Measurements from ENCODE around the gene HOXB3. TPM values are rescaled to one million over a fixed set of nuclear protein-coding genes. Genes with fewer than 3 reads are reported as not detected.
A peak's percentile ranks its signal among the peaks of the same experiment; 100 is the strongest.

HOXB3 gene
- total RNA-seq, 1 donor from 2014 or later: not detected

DNA sequence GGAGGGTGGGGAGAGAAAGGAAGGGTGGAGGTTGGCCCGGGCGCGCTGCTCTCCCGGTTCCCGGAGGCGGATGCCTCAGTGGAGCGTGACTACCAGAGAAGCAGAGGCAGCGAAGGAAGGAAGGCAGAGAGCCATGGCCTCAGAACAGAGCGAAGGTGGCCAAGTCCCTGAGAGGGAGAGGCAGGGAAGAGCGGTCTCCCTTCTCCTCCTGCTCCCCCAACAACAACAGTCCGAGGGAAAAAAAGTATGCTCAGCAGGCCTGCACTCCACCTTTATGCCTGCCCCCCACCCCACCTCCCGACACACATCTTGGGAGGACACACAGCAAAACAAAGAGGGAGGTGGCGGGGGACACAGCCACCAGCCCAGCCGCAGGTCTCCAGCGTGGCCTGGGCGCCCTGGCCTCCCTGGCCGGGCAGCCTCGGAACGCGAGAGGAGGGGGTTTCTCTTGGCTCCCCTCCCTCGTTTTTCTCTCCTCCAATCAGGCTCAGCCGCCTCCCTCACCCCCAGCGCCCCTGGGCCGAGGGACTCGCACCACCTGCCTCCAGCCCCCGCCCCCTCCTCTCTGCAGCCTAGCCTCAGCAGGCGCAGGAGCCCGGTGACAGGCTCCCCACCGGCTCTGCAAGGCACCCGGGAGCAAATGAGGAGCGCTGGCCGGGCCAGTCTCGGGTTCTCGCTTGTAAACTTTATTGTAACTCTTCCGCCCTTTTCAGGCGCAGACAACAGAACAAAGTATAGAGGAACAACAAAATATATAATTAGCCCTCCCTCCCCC, 21.8 kb upstream of the HOXB3 start:
- FAIRE-seq (no peak), DNase-seq (ENCODE audit: low read depth) (no peak)
- Histone ChIP-seq H2AFZ (ENCODE audit: low read depth, low read length) (no peak overlapping the region), H3K4me2 (ENCODE audit: low read length) (no peak overlapping the region), H3K36me3 (ENCODE audit: insufficient read depth, low read length) (no peaks in the 10 kb centered on the region), H3K9me3 (ENCODE audit: insufficient read depth, low read depth, low read length) (peaks cover 3% of the 10 kb centered on the region), H3K27me3 (ENCODE audit: insufficient read depth, low read length) (peaks cover 85% of the 10 kb centered on the region), H3K9ac (ENCODE audit: low read length) (no peak overlapping the region), H3K27ac (ENCODE audit: low read depth, low read length) (no peak overlapping the region), H3K4me3 (ENCODE audit: insufficient read depth, low read depth, low read length) (no peak overlapping the region), H4K20me1 (ENCODE audit: insufficient read depth, low read length) (peaks cover 24% of the 10 kb centered on the region), H3K4me1 (ENCODE audit: insufficient read depth, low read length) (peaks cover 4% of the 10 kb centered on the region), H3K79me2 (ENCODE audit: insufficient read depth, low read length) (no peaks in the 10 kb centered on the region)
- H3K9me3 Mint-ChIP-seq (ENCODE audit: unreplicated experiment): peaks cover 31% of the 10 kb centered on the region
- H3K27ac Mint-ChIP-seq (ENCODE audit: unreplicated experiment): no peak overlapping the region
- H3K4me3 Mint-ChIP-seq (ENCODE audit: unreplicated experiment): no peak overlapping the region
- H3K27me3 Mint-ChIP-seq (ENCODE audit: low read depth, unreplicated experiment): peaks cover 79% of the 10 kb centered on the region
- TF ChIP-seq EZH2 (IDR thresholded peaks at IDR 0.05; ENCODE audit: insufficient read depth, low read length): peak; percentile 34
- TF ChIP-seq, protein P1, sequence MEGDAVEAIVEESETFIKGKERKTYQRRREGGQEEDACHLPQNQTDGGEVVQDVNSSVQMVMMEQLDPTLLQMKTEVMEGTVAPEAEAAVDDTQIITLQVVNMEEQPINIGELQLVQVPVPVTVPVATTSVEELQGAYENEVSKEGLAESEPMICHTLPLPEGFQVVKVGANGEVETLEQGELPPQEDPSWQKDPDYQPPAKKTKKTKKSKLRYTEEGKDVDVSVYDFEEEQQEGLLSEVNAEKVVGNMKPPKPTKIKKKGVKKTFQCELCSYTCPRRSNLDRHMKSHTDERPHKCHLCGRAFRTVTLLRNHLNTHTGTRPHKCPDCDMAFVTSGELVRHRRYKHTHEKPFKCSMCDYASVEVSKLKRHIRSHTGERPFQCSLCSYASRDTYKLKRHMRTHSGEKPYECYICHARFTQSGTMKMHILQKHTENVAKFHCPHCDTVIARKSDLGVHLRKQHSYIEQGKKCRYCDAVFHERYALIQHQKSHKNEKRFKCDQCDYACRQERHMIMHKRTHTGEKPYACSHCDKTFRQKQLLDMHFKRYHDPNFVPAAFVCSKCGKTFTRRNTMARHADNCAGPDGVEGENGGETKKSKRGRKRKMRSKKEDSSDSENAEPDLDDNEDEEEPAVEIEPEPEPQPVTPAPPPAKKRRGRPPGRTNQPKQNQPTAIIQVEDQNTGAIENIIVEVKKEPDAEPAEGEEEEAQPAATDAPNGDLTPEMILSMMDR (IDR thresholded peaks at IDR 0.05; ENCODE audit: insufficient read depth, low read depth, low read length): no peak
- H3K36me3 Mint-ChIP-seq (ENCODE audit: low read depth, unreplicated experiment): no peaks in the 10 kb centered on the region
- H3K4me1 Mint-ChIP-seq (ENCODE audit: low read depth, unreplicated experiment): no peaks in the 10 kb centered on the region

DNA sequence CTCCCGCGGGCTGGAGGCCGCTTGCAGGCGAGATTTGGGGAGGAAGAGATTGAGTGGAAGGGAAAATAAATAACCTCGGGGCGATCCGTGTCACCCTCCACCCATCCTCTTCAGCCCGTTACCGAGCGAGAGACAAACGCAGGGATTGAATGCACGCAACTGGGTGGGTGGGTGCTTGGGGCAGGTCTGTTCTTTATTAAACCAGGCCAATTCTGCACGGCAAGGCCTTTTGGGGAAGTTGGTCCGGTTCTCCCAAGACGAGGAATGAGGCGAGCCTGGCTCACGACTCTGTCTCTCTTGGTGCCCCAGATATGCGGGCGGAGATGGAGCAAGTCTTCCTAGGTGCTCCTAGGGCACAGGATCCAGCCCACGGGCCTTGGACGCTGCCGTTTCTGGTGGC, 21.2 kb upstream of the HOXB3 start:
- Histone ChIP-seq H2AFZ (ENCODE audit: low read depth, low read length) (no peak overlapping the region), H3K4me1 (ENCODE audit: insufficient read depth, low read length) (peaks cover 4% of the 10 kb centered on the region), H3K9me3 (ENCODE audit: insufficient read depth, low read depth, low read length) (peaks cover 3% of the 10 kb centered on the region), H3K27ac (ENCODE audit: low read depth, low read length) (no peak overlapping the region), H4K20me1 (ENCODE audit: insufficient read depth, low read length) (peaks cover 22% of the 10 kb centered on the region), H3K9ac (ENCODE audit: low read length) (no peak overlapping the region), H3K36me3 (ENCODE audit: insufficient read depth, low read length) (no peaks in the 10 kb centered on the region), H3K79me2 (ENCODE audit: insufficient read depth, low read length) (no peaks in the 10 kb centered on the region), H3K4me3 (ENCODE audit: insufficient read depth, low read depth, low read length) (no peak overlapping the region), H3K27me3 (ENCODE audit: insufficient read depth, low read length) (peaks cover 85% of the 10 kb centered on the region), H3K4me2 (ENCODE audit: low read length) (peak overlapping the region; percentile 74)
- Mint-ChIP-seq H3K9me3 (ENCODE audit: unreplicated experiment) (peaks cover 34% of the 10 kb centered on the region), H3K4me1 (ENCODE audit: low read depth, unreplicated experiment) (no peaks in the 10 kb centered on the region), H3K27me3 (ENCODE audit: low read depth, unreplicated experiment) (peaks cover 79% of the 10 kb centered on the region), H3K27ac (ENCODE audit: unreplicated experiment) (peak overlapping the region; percentile 62), H3K4me3 (ENCODE audit: unreplicated experiment) (no peak overlapping the region), H3K36me3 (ENCODE audit: low read depth, unreplicated experiment) (no peaks in the 10 kb centered on the region)
- DNase-seq (ENCODE audit: low read depth) (no peak), FAIRE-seq (no peak)
- TF ChIP-seq, protein P1 (IDR thresholded peaks at IDR 0.05; ENCODE audit: insufficient read depth, low read depth, low read length): no peak
- no peak for TF ChIP-seq EZH2 (IDR thresholded peaks at IDR 0.05; ENCODE audit: insufficient read depth, low read length)

Data from astrocyte (in vitro differentiated cells and primary cell).